SK-N-SH (cell line): ENCODE measurements around the gene GALK1. TPM values are rescaled to one million over a fixed set of nuclear protein-coding genes. Genes with fewer than 3 reads are reported as not detected.

Experiments used
- CTCF ChIA-PET: fragments of 300-600, 350-600 bp; formaldehyde crosslinking; extraction: SDS; loops from one replicate; lab custom pipeline; 2021; lab: Yijun Ruan, JAX
- POLR2A ChIA-PET: fragments of 350-600 bp; sonication (Branson Sonifier 250); formaldehyde crosslinking; extraction: SDS; loops from one replicate; lab custom pipeline; 2020; ENCODE audit warnings: antibody characterized with exemption, inconsistent platforms; lab: Yijun Ruan, JAX
- DNase-seq: peaks from one replicate; pipeline ENCODE4 v3.0.0; 2012
- H2AFZ ChIP-seq: fragments of 200-600 bp; sonication (generic); 2 replicates; pipeline ENCODE4 v1.8.1; 2016; ENCODE audit warnings: antibody characterized with exemption, mild to moderate bottlenecking, low read depth
- H3F3A ChIP-seq: fragments of 200-600 bp; sonication (generic); replicated peaks from 2 replicates; pipeline ENCODE3; 2016; ENCODE audit warnings: antibody characterized with exemption, mild to moderate bottlenecking; ENCODE audit not compliant: insufficient read depth
- H3K27ac ChIP-seq, 2 experiments: fragments of 200-500 bp in 1 of 2; fragments of 200-600 bp in 1 of 2; sonication (Bioruptor generic) in 1 of 2; sonication (generic), shearing (Covaris generic) in 1 of 2; 2 replicates each; pipeline versions ENCODE4 v1.5.1 to v1.6.1; 2014 to 2016; ENCODE audit warnings: low read depth in 2 of 2, inconsistent platforms in 1 of 2, low read length in 1 of 2, mild to moderate bottlenecking in 1 of 2, mixed read lengths in 1 of 2
- H3K27me3 ChIP-seq: fragments of 200-600 bp; sonication (generic), shearing (Covaris generic); 2 replicates; pipeline ENCODE4 v1.6.1; 2016; ENCODE audit warnings: mixed run types; ENCODE audit not compliant: insufficient read depth
- H3K36me3 ChIP-seq, 2 experiments: fragments of 200-500 bp in 1 of 2; fragments of 200-600 bp in 1 of 2; sonication (Bioruptor generic) in 1 of 2; sonication (generic) in 1 of 2; replicated peaks in 1 of 2; 2 replicates each; pipeline versions ENCODE3 to v1.5.1; 2014 to 2016; ENCODE audit warnings: low read length in 1 of 2, mild to moderate bottlenecking in 1 of 2; ENCODE audit not compliant: insufficient read depth in 2 of 2, control insufficient read depth in 1 of 2
- H3K4me1 ChIP-seq, 2 experiments: fragments of 200-500 bp in 1 of 2; fragments of 200-600 bp in 1 of 2; sonication (Bioruptor generic) in 1 of 2; sonication (generic), shearing (Covaris generic) in 1 of 2; 2 replicates each; pipeline versions ENCODE4 v1.5.1 to v1.6.1; 2014 to 2016; ENCODE audit warnings: low read depth in 1 of 2, low read length in 1 of 2, mixed run types in 1 of 2; ENCODE audit not compliant: insufficient read depth in 2 of 2, control insufficient read depth in 1 of 2
- H3K4me2 ChIP-seq: fragments of 200-600 bp; sonication (generic), shearing (Covaris generic); 2 replicates; pipeline ENCODE4 v1.6.1; 2017; ENCODE audit warnings: mixed run types
- H3K4me3 ChIP-seq, 2 experiments: fragments of 200-500 bp in 1 of 2; fragments of 200-600 bp in 1 of 2; sonication (Bioruptor generic) in 1 of 2; sonication (generic), shearing (Covaris generic) in 1 of 2; 2 replicates each; pipeline versions ENCODE4 v1.5.1 to v1.8.1; 2014 to 2016; ENCODE audit warnings: low read depth in 2 of 2, inconsistent platforms in 1 of 2, low read length in 1 of 2, mild to moderate bottlenecking in 1 of 2, mixed read lengths in 1 of 2, moderate library complexity in 1 of 2
- H3K79me2 ChIP-seq: fragments of 200-600 bp; sonication (generic); 2 replicates; pipeline ENCODE4 v1.8.1; 2017; ENCODE audit warnings: mild to moderate bottlenecking; ENCODE audit not compliant: insufficient read depth
- H3K9ac ChIP-seq: fragments of 200-600 bp; sonication (generic); 2 replicates; pipeline ENCODE4 v1.6.1; 2017; ENCODE audit warnings: mixed run types
- H3K9me2 ChIP-seq: fragments of 200-600 bp; sonication (generic); 2 replicates; pipeline ENCODE4 v1.6.1; 2017; ENCODE audit warnings: mixed run types
- H3K9me3 ChIP-seq: fragments of 200-600 bp; sonication (generic); 2 replicates; pipeline ENCODE4 v1.6.1; 2017; ENCODE audit warnings: mixed run types, mild to moderate bottlenecking, moderate library complexity
- H4K20me1 ChIP-seq: fragments of 200-600 bp; sonication (generic); 2 replicates; pipeline ENCODE4 v1.6.1; 2017; ENCODE audit warnings: mild to moderate bottlenecking, mixed run types; ENCODE audit not compliant: insufficient read depth
- CHD2 ChIP-seq: fragments of 150-350 bp; IDR thresholded peaks from 2 replicates; pipeline ENCODE4 v1.6.1; 2018; ENCODE audit warnings: low read length; ENCODE audit not compliant: partially characterized antibody
- EZH2phosphoT487 ChIP-seq: fragments of 200-600 bp; sonication (generic); IDR thresholded peaks from 2 replicates; pipeline ENCODE4 v1.6.1; 2017; ENCODE audit warnings: low read depth, mixed run types, mild to moderate bottlenecking, antibody characterized with exemption, moderate library complexity, borderline replicate concordance
- FOXJ3 ChIP-seq: sonication (generic); formaldehyde crosslinking; IDR thresholded peaks from 2 replicates; pipeline ENCODE4 v1.5.1; 2020; ENCODE audit warnings: mild to moderate bottlenecking, missing genetic modification reagents
- MEF2A ChIP-seq: IDR thresholded peaks from 2 replicates; pipeline ENCODE4 v1.4.0; 2012; ENCODE audit warnings: low read depth, borderline replicate concordance
- MXI1 ChIP-seq: IDR thresholded peaks from 2 replicates; pipeline ENCODE4 v1.6.1; 2012; ENCODE audit warnings: mild to moderate bottlenecking, low read depth, low read length, improper control_type of control experiment
- NRF1 ChIP-seq: IDR thresholded peaks from 2 replicates; pipeline ENCODE4 v1.6.1; 2012; ENCODE audit warnings: low read depth, mild to moderate bottlenecking, low read length
- RAD21 ChIP-seq: IDR thresholded peaks from 2 replicates; pipeline ENCODE4 v1.6.1; 2012; ENCODE audit warnings: mild to moderate bottlenecking, low read length
- RCOR1 ChIP-seq: fragments of 150-350 bp; IDR thresholded peaks from 2 replicates; pipeline ENCODE4 v1.6.1; 2017; ENCODE audit warnings: antibody characterized with exemption, low read length
- RFX5 ChIP-seq: IDR thresholded peaks from 2 replicates; pipeline ENCODE4 v1.6.1; 2012; ENCODE audit warnings: mild to moderate bottlenecking, improper control_type of control experiment, low read length
- TAF1 ChIP-seq: IDR thresholded peaks from 2 replicates; pipeline ENCODE4 v1.6.1; 2012; ENCODE audit warnings: low read depth, mild to moderate bottlenecking, low read length, moderate library complexity, borderline replicate concordance
- TCF12 ChIP-seq: IDR thresholded peaks from 2 replicates; pipeline ENCODE4 v1.4.0; 2012
- WGBS: methylation state at CpG from one replicate; pipeline ENCODE4 v1.1.6; 2017; ENCODE audit warnings: low lambda C conversion rate; 5-methylcytosine and 5-hydroxymethylcytosine counted together
- polyA plus RNA-seq, 3 experiments: library from polyadenylated mRNA; depleted of rRNA; stranded (reverse); fragments of >200 nt; gene quantifications; 2 replicates each; pipeline ENCODE4 v1.2.3, GENCODE V29; 2012
- TF ChIP-seq, protein P1 (sequence below): fragments of 150-350 bp; IDR thresholded peaks from 2 replicates; pipeline ENCODE4 v1.6.1; 2017; ENCODE audit warnings: antibody characterized with exemption, low read length, low read depth, borderline replicate concordance
- TF ChIP-seq, protein P2 (sequence below): IDR thresholded peaks from 2 replicates; pipeline ENCODE4 v1.4.0; 2012; ENCODE audit warnings: low read depth

Gene GALK1
- polyA plus RNA-seq, 1 of the 3 experiments (the other 2 are of a cell fraction), result 36.5 TPM

- POLR2A ChIA-PET, result no interaction called here
- H3K4me3 ChIP-seq, result no peak overlapping the region
- TF ChIP-seq TCF12 (no peak), EZH2phosphoT487 (no peak), TAF1 (no peak), RCOR1 (no peak), MEF2A (no peak), CHD2 (no peak), FOXJ3 (CRISPR knock-in tag) (no peak)
- TF ChIP-seq, protein P1, sequence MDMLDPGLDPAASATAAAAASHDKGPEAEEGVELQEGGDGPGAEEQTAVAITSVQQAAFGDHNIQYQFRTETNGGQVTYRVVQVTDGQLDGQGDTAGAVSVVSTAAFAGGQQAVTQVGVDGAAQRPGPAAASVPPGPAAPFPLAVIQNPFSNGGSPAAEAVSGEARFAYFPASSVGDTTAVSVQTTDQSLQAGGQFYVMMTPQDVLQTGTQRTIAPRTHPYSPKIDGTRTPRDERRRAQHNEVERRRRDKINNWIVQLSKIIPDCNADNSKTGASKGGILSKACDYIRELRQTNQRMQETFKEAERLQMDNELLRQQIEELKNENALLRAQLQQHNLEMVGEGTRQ, result no peak
- WGBS, result 81% methylated on average over 26 of the region's 26 CpGs
- H4K20me1 ChIP-seq, result no peaks in the 10 kb centered on the region
- no peak for DNase-seq
- no peaks in the 10 kb centered on the region for H3K27me3 ChIP-seq
- no peak overlapping the region for H3K27ac ChIP-seq
- no peaks in the 10 kb centered on the region for H3K9me2 ChIP-seq
- no peaks in the 10 kb centered on the region for H3K36me3 ChIP-seq
- H3K4me2 ChIP-seq, result no peak overlapping the region
- H3F3A ChIP-seq, result no peaks in the 10 kb centered on the region
- no peaks in the 10 kb centered on the region for H3K79me2 ChIP-seq
- no peaks in the 10 kb centered on the region for H3K9me3 ChIP-seq
- no peak overlapping the region for H2AFZ ChIP-seq
- no peak overlapping the region for H3K9ac ChIP-seq
- H3K4me1 ChIP-seq, result no peaks in the 10 kb centered on the region
- CTCF ChIA-PET, result interaction anchor here (0.9 to 25.4 kb wide), 8 partner anchors 15 to 130 kb away, joined by 3 to 419 read pairs (median 6); partner anchors contain the start of gene SMIM5
Measured at GRCh38 chr17:75731086-75731715, 33.8 kb downstream of the GALK1 start.

DNA sequence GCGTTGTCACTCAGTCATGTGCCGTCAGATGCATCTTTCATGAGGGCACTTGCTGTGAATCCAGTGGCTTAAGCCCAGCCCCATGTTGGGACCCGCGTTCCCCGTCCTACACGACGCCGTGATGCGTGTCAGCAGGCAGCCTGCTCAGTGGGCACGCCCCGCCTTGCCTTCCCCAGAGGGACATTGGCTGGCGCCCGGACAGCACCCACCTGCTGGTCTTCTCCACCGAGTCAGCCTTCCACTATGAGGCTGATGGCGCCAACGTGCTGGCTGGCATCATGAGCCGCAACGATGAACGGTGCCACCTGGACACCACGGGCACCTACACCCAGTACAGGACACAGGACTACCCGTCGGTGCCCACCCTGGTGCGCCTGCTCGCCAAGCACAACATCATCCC, 34.9 kb downstream of the GALK1 start:
- H3K79me2 ChIP-seq, result no peaks in the 10 kb centered on the region
- no peak overlapping the region for H3K4me2 ChIP-seq
- H3K36me3 ChIP-seq, result no peaks in the 10 kb centered on the region
- H3K9ac ChIP-seq, result no peak overlapping the region
- ChIA-PET POLR2A (no interaction called here), CTCF (interaction anchor here (0.6 to 25.4 kb wide), 10 partner anchors 9 to 129 kb away, joined by 3 to 419 read pairs (median 5); partner anchors contain the start of genes ITGB4 and SMIM5)
- TF ChIP-seq, protein P2, sequence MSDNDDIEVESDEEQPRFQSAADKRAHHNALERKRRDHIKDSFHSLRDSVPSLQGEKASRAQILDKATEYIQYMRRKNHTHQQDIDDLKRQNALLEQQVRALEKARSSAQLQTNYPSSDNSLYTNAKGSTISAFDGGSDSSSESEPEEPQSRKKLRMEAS, result no peak
- TF ChIP-seq RFX5 (no peak), MXI1 (no peak), NRF1 (no peak), RAD21 (no peak)
- H3F3A ChIP-seq, result no peaks in the 10 kb centered on the region
- H4K20me1 ChIP-seq, result no peaks in the 10 kb centered on the region
- 89% methylated on average over 24 of the region's 24 CpGs for WGBS
- no peak for DNase-seq
- H3K4me3 ChIP-seq, result no peak overlapping the region
- H3K4me1 ChIP-seq, result no peaks in the 10 kb centered on the region
- H3K9me3 ChIP-seq, result no peaks in the 10 kb centered on the region
- H3K27ac ChIP-seq, result no peak overlapping the region
- H3K27me3 ChIP-seq, result no peaks in the 10 kb centered on the region
- no peaks in the 10 kb centered on the region for H3K9me2 ChIP-seq
- no peak overlapping the region for H2AFZ ChIP-seq
